ENCODE results near the gene CHD3.

Gene CHD3

DNA sequence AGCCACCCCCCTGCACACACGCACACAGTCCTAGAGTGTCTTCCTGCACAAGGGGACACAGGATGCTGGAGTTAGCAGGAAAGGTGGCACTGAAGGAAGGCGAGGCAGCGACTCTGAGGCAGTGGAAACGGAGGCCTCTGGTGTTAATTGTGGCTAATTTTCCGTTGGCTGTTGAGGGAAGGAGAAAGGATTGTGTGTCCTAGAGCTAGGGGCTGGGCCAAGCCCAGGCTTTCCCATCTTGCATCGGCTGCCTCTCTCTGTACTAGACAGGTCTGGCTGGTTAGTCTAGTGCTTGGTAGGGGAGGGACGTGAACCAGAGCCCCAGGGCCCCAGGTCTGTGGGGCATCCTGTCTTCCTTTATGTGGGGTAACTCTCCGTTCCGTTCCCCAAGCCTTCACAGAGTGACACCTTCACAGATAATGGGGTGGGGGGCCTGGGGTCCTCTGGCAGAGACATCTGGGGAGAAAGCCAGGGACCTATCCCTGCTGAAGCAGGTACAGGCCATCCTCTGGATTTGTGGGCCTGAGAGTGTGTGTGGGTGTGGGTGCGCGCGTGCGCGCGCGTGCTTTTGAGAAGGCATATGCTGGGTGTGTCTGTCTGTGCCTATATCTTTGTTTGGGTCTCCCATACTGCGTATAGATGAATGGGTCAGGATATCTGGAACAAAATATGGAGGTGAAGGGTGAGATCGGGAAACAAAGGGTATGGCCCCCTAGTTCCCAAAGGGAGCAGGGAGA, at the start of gene CHD3:
CHD3 (plus strand) TSS at position 606 of the 737 bp plus-strand sequence. CDS start 212 bp downstream, outside the sequence.
- DNase-seq = no peak

DNA sequence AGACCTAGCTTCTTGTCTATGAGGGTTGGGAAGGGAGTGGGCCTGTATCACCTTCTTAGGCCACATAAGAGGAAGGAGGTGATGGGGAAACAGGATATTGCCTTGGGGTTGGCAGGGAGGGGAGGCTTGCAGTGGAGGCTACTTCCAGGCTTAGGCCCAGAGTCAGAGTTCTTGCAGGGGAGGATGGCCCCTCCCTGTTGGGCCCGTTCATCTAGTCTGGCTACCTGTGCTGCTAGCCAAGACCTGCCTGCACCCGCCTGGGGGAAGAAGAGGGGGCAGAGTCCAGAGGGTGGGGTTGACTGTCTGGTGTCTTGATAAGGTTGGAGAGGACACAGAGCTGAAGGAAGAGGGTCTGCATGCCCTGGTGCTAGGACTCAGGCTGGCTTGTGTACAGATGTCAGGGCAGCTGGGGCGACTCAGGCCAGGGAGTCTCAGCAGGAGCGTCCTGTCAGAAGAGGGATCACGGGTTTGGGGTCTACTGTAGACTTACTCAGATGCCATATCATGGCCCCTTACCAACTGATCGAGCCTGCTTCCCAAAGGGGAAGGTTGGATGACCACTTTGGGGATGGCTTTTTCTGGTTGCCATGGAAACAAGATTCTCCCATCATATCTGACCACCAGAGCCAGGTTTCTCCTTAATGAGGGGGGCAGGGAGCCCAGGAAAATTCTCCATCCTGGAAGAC, 49.3 kb upstream of the CHD3 start:
- no peak for DNase-seq

DNA sequence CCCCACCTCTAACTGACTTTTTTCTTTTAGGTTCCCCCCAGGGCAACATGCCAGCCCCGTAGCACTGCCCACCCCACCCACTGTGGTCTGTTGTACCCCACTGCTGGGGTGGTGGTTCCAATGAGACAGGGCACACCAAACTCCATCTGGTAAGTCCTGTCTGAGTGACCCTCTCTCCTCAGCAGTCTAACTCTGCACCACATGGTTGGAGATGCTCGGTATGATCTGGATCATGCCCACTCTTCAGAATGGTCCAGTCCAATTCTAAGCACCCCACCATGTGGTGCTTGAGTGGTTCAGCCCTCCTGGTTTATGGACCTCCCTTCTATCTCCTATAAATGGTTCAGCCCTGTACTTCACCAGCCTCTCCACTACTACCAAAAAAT, 48.7 kb upstream of the CHD3 start:
- DNase-seq = no peak

DNA sequence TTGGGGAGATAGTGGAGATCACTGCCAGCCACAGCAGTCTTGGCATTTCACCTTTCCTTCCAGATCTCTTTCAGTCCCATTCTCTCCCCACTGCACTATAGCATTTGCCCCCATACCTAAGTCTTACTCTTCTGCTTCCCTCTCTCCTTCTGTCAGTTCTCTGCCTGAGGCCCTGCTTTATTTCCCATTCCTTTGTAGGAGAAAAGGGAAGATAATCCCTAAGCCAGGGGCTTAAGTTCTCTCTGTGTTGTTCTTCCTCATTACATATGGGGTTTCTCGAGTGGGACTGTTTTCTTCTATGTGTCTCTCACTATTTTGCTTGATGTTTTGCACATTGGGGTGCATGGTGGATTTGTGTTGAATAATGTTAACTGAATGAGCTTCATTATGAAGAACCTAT, 48.1 kb upstream of the CHD3 start:
- DNase-seq = no peak

DNA sequence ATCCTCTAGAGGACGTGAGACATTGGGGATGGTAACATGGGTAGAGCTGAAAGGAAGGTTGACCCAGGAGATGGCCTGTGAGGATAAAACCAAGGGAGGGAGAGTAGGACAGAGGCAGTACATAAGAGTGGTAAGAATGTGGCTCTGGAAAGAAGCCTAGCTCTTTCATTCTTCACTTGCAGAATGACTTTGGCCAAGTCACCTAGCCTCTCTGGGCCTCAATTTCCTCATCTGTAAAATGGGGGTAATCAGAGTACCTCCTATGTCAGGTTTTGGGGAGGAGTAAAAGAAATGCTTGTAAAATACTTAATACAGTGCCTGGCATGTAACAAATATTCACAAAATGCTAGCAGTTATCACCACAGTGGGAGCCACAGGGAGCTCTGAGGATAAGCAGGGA, 47.7 kb upstream of the CHD3 start:
- no peak for DNase-seq

DNA sequence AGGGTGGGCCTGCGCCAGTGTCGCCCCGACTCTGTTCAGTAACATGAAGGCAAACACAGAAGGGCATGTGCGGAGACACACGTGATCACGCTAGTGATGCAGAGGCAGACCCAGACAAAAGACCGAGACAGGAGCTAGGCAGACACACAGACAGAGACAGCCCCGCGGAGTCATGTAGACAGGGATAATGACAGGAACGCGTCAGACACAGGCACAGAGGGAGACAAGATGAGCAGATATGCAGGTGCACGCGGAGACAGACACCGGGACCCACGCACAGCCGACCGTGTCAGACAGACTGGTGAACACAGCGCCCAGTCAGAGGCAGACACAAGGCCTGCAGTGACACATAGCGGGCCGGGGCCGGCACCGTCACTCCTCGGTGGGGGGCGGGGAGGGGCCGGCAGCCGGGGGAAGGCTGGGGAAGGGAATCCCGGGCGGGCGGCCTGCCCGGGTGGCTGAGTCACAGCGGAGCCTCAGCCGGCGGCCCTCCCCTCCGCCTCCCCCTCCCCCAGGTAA, 47.1 kb upstream of the CHD3 start:
- DNase-seq = no peak

DNA sequence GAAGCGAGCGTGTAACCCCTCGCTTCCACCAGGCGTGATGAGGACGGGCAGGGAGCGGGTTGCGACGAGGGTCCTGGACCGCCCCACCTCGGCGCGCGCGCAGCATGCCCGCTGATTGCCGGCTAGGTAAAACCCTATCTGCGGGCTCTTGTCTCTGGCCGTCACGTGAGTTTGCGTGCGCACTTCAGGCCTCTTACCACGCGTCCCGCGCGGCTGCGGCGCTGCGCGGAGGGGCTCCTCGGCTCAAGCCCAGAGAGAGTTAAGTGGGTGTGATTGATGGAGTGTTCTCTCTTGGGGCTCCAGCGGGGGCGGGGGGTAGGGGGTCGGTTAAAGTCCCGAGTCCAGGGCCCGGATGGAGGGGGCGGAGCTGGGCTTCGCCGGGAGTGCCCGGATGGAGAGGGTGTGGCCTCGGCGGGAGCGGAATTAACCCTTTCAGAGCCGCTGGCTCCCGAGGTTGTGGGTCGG, 46.6 kb upstream of the CHD3 start:
- peak; percentile 64 for DNase-seq

DNA sequence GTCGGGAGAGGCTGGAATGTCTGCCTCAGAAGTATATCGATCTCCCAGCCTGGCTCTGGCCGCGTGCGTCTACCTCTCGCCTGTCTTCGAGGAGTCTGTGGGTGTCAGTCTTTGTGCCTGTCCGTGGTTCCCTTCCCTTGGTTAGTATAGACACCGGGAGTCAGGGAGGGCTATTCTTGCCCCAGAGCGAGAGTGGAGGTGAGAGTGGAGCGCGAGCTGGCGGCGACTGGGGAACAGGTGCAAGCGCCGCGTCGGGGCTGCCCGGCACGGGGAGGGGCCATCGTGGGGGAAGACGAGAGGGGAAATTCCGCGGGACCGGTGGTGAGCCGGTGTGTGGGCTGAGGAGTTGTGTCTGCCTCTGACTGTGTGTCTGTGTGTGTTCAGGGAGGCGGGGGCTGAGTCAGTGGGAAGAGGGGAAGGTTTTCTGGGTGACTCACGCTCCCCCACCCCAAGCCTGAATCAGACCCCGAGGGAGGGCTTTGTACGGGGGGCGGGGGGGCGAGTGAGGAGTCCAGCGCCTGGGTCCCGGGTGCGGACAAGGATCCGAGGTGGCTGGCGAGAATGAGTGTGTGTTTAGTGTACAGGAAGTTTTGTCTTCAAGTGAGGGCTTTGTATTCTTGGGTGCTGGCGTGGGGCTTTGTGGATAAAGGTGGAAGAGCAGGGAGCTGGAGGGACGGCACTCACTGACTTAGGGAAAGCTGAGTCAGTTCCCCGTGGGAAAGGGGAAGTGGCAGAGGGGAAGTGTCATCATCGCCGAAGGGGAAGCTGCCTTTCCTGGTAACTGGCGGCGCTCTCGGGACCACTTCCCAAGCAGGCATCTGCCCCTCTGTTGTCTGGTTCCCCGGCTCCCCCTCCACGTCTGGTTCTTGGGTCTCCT, 46.0 kb upstream of the CHD3 start:
- peak; percentile 15 for DNase-seq

DNA sequence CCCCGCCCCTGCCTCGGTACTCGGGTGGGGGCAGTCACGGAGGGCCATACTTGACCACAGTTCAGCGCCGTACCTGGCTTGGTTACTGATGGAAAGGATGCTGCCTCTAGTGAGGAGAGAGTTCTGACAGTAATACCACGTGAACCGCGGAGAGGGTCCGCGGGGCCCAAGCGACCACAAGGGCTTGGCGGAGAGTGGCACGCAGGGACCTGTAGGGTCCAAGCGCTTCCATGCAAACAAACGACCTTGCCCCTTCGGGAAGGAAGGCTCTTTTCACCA, 45.4 kb upstream of the CHD3 start:
- DNase-seq = no peak

DNA sequence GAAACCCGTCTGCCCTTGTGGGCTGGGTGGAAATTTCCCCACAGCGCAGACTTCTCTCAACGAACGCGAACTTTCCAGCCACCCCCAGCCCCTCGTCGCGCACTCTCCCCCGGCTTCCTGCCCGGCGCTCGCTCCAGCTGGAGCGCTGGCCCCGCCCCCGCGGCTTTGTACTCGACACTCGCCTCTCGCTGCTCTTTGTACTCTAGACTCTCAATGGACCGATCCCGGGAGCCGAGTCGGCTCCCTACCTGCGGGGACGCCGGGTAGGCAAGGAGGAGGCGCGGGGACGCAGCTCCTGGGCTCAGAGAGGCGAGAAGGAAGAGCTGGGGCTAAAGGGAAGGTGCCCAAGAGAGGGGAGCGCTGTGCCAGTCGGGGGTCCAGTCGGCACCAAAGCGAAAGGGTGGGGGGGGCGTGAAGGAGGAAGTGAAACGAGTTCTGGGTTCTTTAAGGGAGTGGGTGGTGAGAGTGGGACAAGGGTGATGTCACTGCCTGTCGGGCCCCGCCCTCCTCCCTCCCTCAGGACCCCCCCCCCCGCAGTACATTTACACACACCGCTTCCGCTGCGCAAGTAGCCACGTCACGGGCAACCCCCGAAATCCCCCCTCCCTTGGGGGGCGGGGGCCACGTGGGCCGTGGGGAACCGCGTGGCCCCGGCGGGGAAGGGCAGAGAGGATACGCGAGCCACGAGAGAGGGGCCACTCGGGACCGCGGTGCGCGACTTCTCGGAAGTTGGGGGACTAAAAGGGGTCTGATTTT, 44.9 kb upstream of the CHD3 start:
- DNase-seq = peak; percentile 55

DNA sequence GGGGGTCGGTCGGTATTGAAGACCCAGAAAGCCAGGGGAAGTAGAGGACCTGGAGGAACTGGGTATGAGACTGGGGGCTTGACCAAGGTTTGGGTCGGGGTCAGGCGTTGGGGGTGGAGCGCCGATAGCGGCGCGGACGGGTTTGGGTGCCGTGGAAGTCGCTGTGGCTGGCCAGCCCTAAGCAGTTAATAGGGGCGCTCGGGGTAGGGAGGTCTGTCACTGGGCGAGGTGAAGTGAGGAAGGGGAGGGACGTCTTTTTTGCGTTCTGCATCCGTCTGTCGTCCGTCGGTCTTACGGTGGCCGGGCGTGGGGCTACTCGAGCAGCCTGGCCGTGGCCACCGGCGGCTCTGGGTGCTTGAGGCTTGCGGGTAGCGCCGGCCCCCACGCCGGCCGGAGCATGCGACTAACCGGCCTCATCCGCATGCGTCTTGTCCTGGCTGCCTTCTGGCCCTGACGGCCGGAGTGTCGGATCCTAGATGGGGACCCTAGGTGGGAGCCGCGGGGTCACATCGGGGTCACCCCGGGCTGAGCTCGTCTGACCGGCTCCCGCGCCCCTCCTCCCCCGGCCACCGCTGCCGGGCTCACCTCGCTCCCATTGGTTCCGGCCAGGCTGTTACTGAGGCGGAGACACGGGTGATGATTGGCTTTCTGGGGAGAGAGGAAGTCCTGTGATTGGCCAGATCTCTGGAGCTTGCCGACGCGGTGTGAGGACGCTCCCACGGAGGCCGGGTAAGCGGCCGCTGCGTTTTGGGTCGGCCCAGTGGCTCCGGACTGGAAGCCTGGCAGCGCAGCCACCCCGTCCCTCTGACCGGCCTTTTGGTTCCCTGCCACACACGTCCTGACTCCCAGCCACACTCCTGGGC, 44.1 kb upstream of the CHD3 start:
- peak; percentile 79 for DNase-seq

DNA sequence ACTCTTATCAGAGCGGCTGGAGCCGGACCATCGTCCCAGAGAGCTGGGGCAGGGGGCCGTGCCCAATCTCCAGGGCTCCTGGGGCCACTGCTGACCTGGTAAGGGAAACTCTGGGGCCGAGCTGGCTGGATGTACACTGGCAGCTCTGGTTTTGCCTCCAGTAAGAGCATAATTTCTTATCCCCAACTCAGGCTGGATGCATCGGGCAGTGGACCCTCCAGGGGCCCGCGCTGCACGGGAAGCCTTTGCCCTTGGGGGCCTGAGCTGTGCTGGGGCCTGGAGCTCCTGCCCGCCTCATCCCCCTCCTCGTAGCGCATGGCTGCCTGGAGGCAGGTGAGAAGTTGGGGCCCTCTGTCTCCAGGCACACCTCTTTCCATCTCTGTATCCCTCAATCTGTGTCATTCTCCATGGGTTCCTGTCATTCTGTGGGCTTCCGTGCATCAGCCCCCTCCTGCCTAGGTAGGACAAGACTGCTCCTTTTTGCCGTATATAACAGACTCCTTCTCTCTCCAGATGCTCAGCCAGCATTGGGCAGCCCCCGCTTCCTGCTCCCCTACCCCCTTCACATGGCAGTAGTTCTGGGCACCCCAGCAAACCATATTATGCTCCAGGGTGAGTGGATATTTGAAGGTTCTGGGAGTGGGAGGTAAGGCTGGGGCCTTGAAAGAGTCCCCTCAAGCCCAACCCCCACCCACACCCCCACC, 43.1 kb upstream of the CHD3 start:
- no peak for DNase-seq

DNA sequence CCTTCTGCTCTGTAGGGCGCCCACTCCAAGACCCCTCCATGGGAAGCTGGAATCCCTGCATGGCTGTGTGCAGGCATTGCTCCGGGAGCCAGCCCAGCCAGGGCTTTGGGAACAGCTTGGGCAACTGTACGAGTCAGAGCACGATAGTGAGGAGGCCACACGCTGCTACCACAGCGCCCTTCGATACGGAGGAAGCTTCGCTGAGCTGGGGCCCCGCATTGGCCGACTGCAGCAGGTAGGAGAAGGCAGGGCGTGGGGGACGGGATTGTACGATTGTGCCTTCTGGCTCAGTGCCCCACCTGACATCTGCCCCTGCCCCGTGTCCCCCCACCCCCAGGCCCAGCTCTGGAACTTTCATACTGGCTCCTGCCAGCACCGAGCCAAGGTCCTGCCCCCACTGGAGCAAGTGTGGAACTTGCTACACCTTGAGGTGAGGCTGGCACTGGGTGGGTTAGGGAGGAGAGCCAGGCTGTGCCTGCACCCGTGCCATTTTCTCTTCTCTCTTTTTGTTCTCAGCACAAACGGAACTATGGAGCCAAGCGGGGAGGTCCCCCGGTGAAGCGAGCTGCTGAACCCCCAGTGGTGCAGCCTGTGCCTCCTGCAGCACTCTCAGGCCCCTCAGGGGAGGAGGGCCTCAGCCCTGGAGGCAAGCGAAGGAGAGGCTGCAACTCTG, 42.4 kb upstream of the CHD3 start:
- no peak for DNase-seq

DNA sequence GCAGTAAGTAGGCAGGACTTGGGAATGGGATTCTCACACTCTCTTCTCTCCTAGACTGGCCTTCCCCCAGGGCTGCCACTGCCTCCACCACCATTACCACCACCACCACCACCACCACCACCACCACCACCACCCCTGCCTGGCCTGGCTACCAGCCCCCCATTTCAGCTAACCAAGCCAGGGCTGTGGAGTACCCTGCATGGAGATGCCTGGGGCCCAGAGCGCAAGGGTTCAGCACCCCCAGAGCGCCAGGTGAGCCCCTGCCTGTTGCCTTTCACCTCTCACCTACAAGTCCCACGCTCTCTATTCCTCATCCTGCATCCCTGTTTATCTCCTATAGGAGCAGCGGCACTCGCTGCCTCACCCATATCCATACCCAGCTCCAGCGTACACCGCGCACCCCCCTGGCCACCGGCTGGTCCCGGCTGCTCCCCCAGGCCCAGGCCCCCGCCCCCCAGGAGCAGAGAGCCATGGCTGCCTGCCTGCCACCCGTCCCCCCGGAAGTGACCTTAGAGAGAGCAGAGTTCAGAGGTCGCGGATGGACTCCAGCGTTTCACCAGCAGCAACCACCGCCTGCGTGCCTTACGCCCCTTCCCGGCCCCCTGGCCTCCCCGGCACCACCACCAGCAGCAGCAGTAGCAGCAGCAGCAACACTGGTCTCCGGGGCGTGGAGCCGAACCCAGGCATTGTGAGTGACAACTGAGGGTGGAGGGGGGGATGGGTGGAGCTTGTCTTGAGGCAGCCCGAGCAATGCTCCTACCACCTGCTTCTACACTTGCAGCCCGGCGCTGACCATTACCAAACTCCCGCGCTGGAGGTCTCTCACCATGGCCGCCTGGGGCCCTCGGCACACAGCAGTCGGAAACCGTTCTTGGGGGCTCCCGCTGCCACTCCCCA, 41.6 kb upstream of the CHD3 start:
- no peak for DNase-seq

DNA sequence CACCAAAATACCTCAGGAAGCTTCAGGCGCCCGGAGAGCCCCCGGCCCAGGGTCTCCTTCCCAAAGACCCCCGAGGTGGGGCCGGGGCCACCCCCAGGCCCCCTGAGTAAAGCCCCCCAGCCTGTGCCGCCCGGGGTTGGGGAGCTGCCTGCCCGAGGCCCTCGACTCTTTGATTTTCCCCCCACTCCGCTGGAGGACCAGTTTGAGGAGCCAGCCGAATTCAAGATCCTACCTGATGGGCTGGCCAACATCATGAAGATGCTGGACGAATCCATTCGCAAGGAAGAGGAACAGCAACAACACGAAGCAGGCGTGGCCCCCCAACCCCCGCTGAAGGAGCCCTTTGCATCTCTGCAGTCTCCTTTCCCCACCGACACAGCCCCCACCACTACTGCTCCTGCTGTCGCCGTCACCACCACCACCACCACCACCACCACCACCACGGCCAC, 40.4 kb upstream of the CHD3 start:
- DNase-seq = no peak

DNA sequence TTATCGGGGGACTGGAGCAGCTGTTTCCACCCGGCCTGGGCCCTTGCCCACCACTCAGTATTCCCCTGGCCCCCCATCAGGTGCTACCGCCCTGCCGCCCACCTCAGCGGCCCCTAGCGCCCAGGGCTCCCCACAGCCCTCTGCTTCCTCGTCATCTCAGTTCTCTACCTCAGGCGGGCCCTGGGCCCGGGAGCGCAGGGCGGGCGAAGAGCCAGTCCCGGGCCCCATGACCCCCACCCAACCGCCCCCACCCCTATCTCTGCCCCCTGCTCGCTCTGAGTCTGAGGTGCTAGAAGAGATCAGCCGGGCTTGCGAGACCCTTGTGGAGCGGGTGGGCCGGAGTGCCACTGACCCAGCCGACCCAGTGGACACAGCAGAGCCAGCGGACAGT, 39.9 kb upstream of the CHD3 start:
- no peak for DNase-seq

DNA sequence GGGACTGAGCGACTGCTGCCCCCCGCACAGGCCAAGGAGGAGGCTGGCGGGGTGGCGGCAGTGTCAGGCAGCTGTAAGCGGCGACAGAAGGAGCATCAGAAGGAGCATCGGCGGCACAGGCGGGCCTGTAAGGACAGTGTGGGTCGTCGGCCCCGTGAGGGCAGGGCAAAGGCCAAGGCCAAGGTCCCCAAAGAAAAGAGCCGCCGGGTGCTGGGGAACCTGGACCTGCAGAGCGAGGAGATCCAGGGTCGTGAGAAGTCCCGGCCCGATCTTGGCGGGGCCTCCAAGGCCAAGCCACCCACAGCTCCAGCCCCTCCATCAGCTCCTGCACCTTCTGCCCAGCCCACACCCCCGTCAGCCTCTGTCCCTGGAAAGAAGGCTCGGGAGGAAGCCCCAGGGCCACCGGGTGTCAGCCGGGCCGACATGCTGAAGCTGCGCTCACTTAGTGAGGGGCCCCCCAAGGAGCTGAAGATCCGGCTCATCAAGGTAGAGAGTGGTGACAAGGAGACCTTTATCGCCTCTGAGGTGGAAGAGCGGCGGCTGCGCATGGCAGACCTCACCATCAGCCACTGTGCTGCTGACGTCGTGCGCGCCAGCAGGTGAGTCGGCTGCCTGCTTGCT, 39.3 kb upstream of the CHD3 start:
- no peak for DNase-seq

DNA sequence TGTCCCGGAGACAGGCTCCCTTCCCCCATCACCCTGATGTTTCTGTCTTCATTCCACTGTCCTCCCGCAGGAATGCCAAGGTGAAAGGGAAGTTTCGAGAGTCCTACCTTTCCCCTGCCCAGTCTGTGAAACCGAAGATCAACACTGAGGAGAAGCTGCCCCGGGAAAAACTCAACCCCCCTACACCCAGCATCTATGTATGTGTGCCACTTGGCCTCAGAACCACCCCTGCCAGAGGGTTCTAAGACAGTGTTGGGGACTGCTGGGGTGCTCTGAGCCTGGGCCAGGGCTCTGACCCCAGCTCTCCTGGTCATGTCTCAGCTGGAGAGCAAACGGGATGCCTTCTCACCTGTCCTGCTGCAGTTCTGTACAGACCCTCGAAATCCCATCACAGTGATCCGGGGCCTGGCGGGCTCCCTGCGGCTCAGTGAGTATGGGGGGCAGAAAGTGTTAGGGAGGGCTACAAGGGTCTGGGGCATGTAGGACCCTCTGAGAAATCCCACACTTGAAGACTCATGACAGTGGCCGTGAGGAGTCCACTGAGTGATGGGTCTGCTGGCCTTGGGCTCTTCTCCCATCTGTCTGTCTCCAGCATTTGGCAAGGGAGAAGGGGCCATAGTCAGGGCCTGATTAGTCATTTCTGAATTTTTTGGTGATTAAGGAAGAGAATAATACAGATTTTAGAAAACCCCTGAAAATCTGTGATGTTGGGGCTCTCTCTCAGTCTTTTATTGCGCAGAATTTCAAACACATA, 38.7 kb upstream of the CHD3 start:
- DNase-seq = no peak

All from DMS 273 treated with DMSO at 0.1 percent for 48 hours (cell line).